ENCODE measurements around the gene PROM1. TPM values are rescaled to one million over a fixed set of nuclear protein-coding genes. Genes with fewer than 3 reads are reported as not detected.

Gene PROM1
- total RNA-seq, 5 donors from 2014 or later (not counting 1 experiment from before 2014, with no cell fraction given), result 0.38 to 2.0 (median 1.4) TPM

- H3K4me3 Mint-ChIP-seq, result no peak overlapping the region
- CTCF ChIA-PET, result interaction anchor here in 1 of 2 donors (0.6 kb wide), 1 partner anchor 9 kb away, joined by 4 read pairs; no protein-coding TSS in a partner anchor
- ATAC-seq (replicated peaks in 1 of 4) (no peak), DNase-seq (no peak)
- H3K9me3 ChIP-seq, result no peaks in the 10 kb centered on the region
- no peaks in the 10 kb centered on the region for H3K36me3 ChIP-seq (ENCODE audit: control insufficient read depth in 2 of 2, extremely low read depth in 1 of 2, insufficient read depth in 1 of 2, low read length in 1 of 2)
- no peak overlapping the region for H3K27ac Mint-ChIP-seq
- H3K27me3 ChIP-seq (replicated peaks in 1 of 2; ENCODE audit: control insufficient read depth in 2 of 2, extremely low read depth in 1 of 2, insufficient read depth in 2 of 2, low read length in 1 of 2), result peaks cover 0 to 6% of the 10 kb centered on the region in 2 experiments
- H3K27ac ChIP-seq (ENCODE audit: low read length), result no peak overlapping the region
- WGBS (ENCODE audit: insufficient coverage), result 63% methylated on average over 1 of the region's 10 CpGs
- no peaks in the 10 kb centered on the region for H3K4me1 Mint-ChIP-seq
- POLR2A ChIA-PET, result interaction anchor here in 1 of 2 donors (0.6 kb wide), 1 partner anchor 21 kb away, joined by 3 read pairs; no protein-coding TSS in a partner anchor
- no peaks in the 10 kb centered on the region for H3K4me1 ChIP-seq (ENCODE audit: control insufficient read depth in 1 of 2, extremely low read depth in 1 of 2, insufficient read depth in 2 of 2, low read length in 2 of 2)
- no peaks in the 10 kb centered on the region for H3K9me3 Mint-ChIP-seq
- no peaks in the 10 kb centered on the region for H3K36me3 Mint-ChIP-seq
- H3K4me3 ChIP-seq (ENCODE audit: control insufficient read depth in 1 of 2, extremely low read depth in 1 of 2, low read length in 1 of 2), result no peak overlapping the region
- H3K27me3 Mint-ChIP-seq, result peaks cover 0 to 32% of the 10 kb centered on the region in 2 donors
Observed at GRCh38 chr4:16023776-16024408, 59.9 kb downstream of the PROM1 start.

GRCh38 chr4:16021804-16022560 lies 61.8 kb downstream of the PROM1 start:
- CTCF ChIA-PET, result interaction anchor here in 1 of 2 donors (1.2 kb wide), 1 partner anchor 243 kb away, joined by 3 read pairs; no protein-coding TSS in a partner anchor
- Mint-ChIP-seq H3K4me1 (no peaks in the 10 kb centered on the region), H3K9me3 (no peaks in the 10 kb centered on the region), H3K27ac (no peak overlapping the region), H3K4me3 (no peak overlapping the region), H3K27me3 (peaks cover 7 to 28% of the 10 kb centered on the region in 2 donors), H3K36me3 (no peaks in the 10 kb centered on the region)
- H3K27me3 ChIP-seq (replicated peaks in 1 of 2; ENCODE audit: control insufficient read depth in 2 of 2, extremely low read depth in 1 of 2, insufficient read depth in 2 of 2, low read length in 1 of 2), result peaks cover 0 to 12% of the 10 kb centered on the region in 2 experiments
- no peak overlapping the region for H3K4me3 ChIP-seq (ENCODE audit: control insufficient read depth in 1 of 2, extremely low read depth in 1 of 2, low read length in 1 of 2)
- no peak for DNase-seq
- ATAC-seq (replicated peaks in 1 of 4), result no peak
- H3K4me1 ChIP-seq (ENCODE audit: control insufficient read depth in 1 of 2, extremely low read depth in 1 of 2, insufficient read depth in 2 of 2, low read length in 2 of 2), result no peaks in the 10 kb centered on the region
- POLR2A ChIA-PET, result interaction anchor here in 1 of 2 donors (0.7 kb wide), 1 partner anchor 20 kb away, joined by 3 read pairs; no protein-coding TSS in a partner anchor
- H3K36me3 ChIP-seq (ENCODE audit: control insufficient read depth in 2 of 2, extremely low read depth in 1 of 2, insufficient read depth in 1 of 2, low read length in 1 of 2), result no peaks in the 10 kb centered on the region
- 46% methylated on average over 4 of the region's 8 CpGs for WGBS (ENCODE audit: insufficient coverage)
- H3K9me3 ChIP-seq, result no peaks in the 10 kb centered on the region
- no peak overlapping the region for H3K27ac ChIP-seq (ENCODE audit: low read length)

GRCh38 chr4:16019649-16020048 lies 64.2 kb downstream of the PROM1 start:
- no peak for DNase-seq
- ChIA-PET CTCF (interaction anchor here (0.6 to 1.4 kb wide), 4 partner anchors 14 to 1321 kb away, joined by 3 to 4 read pairs (median 3); no protein-coding TSS in a partner anchor), POLR2A (no interaction called here)
- Histone ChIP-seq H3K4me3 (ENCODE audit: control insufficient read depth in 1 of 2, extremely low read depth in 1 of 2, low read length in 1 of 2) (no peak overlapping the region), H3K36me3 (ENCODE audit: control insufficient read depth in 2 of 2, extremely low read depth in 1 of 2, insufficient read depth in 1 of 2, low read length in 1 of 2) (no peaks in the 10 kb centered on the region), H3K27ac (ENCODE audit: low read length) (no peak overlapping the region), H3K27me3 (replicated peaks in 1 of 2; ENCODE audit: control insufficient read depth in 2 of 2, extremely low read depth in 1 of 2, insufficient read depth in 2 of 2, low read length in 1 of 2) (peaks cover 0 to 9% of the 10 kb centered on the region in 2 experiments), H3K4me1 (ENCODE audit: control insufficient read depth in 1 of 2, extremely low read depth in 1 of 2, insufficient read depth in 2 of 2, low read length in 2 of 2) (no peaks in the 10 kb centered on the region), H3K9me3 (no peaks in the 10 kb centered on the region)
- Mint-ChIP-seq H3K4me1 (no peaks in the 10 kb centered on the region), H3K36me3 (no peaks in the 10 kb centered on the region), H3K27me3 (peaks cover 7 to 24% of the 10 kb centered on the region in 2 donors), H3K27ac (no peak overlapping the region), H3K4me3 (no peak overlapping the region), H3K9me3 (no peaks in the 10 kb centered on the region)
- no CpG with 5 or more reads among the region's 3 CpGs for WGBS (ENCODE audit: insufficient coverage)
- ATAC-seq (replicated peaks in 1 of 4), result no peak

GRCh38 chr4:16018841-16019240 lies 65.0 kb downstream of the PROM1 start:
- H3K9me3 Mint-ChIP-seq, result no peaks in the 10 kb centered on the region
- no peaks in the 10 kb centered on the region for H3K36me3 Mint-ChIP-seq
- Histone ChIP-seq H3K9me3 (no peaks in the 10 kb centered on the region), H3K36me3 (ENCODE audit: control insufficient read depth in 2 of 2, extremely low read depth in 1 of 2, insufficient read depth in 1 of 2, low read length in 1 of 2) (no peaks in the 10 kb centered on the region), H3K4me3 (ENCODE audit: control insufficient read depth in 1 of 2, extremely low read depth in 1 of 2, low read length in 1 of 2) (no peak overlapping the region), H3K4me1 (ENCODE audit: control insufficient read depth in 1 of 2, extremely low read depth in 1 of 2, insufficient read depth in 2 of 2, low read length in 2 of 2) (no peaks in the 10 kb centered on the region), H3K27me3 (replicated peaks in 1 of 2; ENCODE audit: control insufficient read depth in 2 of 2, extremely low read depth in 1 of 2, insufficient read depth in 2 of 2, low read length in 1 of 2) (peaks cover 0 to 9% of the 10 kb centered on the region in 2 experiments), H3K27ac (ENCODE audit: low read length) (no peak overlapping the region)
- no peak overlapping the region for H3K27ac Mint-ChIP-seq
- ChIA-PET CTCF (interaction anchor here in 1 of 2 donors (0.6 to 0.9 kb wide), 2 partner anchors 143 to 213 kb away, joined by 3 read pairs; no protein-coding TSS in a partner anchor), POLR2A (no interaction called here)
- WGBS (ENCODE audit: insufficient coverage), result 80% methylated on average over 1 of the region's 4 CpGs
- ATAC-seq (replicated peaks in 1 of 4) (no peak), DNase-seq (no peak)
- peaks cover 7 to 21% of the 10 kb centered on the region in 2 donors for H3K27me3 Mint-ChIP-seq
- no peak overlapping the region for H3K4me3 Mint-ChIP-seq
- H3K4me1 Mint-ChIP-seq, result no peaks in the 10 kb centered on the region

- H3K4me3 Mint-ChIP-seq, result no peak overlapping the region
- H3K4me3 ChIP-seq (ENCODE audit: control insufficient read depth in 1 of 2, extremely low read depth in 1 of 2, low read length in 1 of 2), result no peak overlapping the region
- no peaks in the 10 kb centered on the region for H3K36me3 ChIP-seq (ENCODE audit: control insufficient read depth in 2 of 2, extremely low read depth in 1 of 2, insufficient read depth in 1 of 2, low read length in 1 of 2)
- H3K27me3 Mint-ChIP-seq, result peaks cover 7 to 15% of the 10 kb centered on the region in 2 donors
- ChIA-PET POLR2A (no interaction called here), CTCF (interaction anchor here in 1 of 2 donors (0.6 kb wide), 1 partner anchor 144 kb away, joined by 3 read pairs; no protein-coding TSS in a partner anchor)
- no peak for ATAC-seq (replicated peaks in 1 of 4)
- H3K27ac ChIP-seq (ENCODE audit: low read length), result no peak overlapping the region
- no peaks in the 10 kb centered on the region for H3K36me3 Mint-ChIP-seq
- no peaks in the 10 kb centered on the region for H3K4me1 Mint-ChIP-seq
- no peaks in the 10 kb centered on the region for H3K9me3 ChIP-seq
- H3K9me3 Mint-ChIP-seq, result no peaks in the 10 kb centered on the region
- H3K4me1 ChIP-seq (ENCODE audit: control insufficient read depth in 1 of 2, extremely low read depth in 1 of 2, insufficient read depth in 2 of 2, low read length in 2 of 2), result no peaks in the 10 kb centered on the region
- H3K27me3 ChIP-seq (replicated peaks in 1 of 2; ENCODE audit: control insufficient read depth in 2 of 2, extremely low read depth in 1 of 2, insufficient read depth in 2 of 2, low read length in 1 of 2), result peaks cover 0 to 9% of the 10 kb centered on the region in 2 experiments
- WGBS (ENCODE audit: insufficient coverage), result 80% methylated on average over 5 of the region's 8 CpGs
- DNase-seq, result no peak
- no peak overlapping the region for H3K27ac Mint-ChIP-seq
Observed at GRCh38 chr4:16018061-16018676, 65.7 kb downstream of the PROM1 start.

GRCh38 chr4:16016536-16016935 lies 67.3 kb downstream of the PROM1 start:
- DNase-seq (no peak), ATAC-seq (replicated peaks in 1 of 4) (no peak)
- Mint-ChIP-seq H3K27ac (no peak overlapping the region), H3K4me3 (no peak overlapping the region), H3K9me3 (no peaks in the 10 kb centered on the region), H3K4me1 (no peaks in the 10 kb centered on the region), H3K27me3 (peaks cover 7 to 16% of the 10 kb centered on the region in 2 donors), H3K36me3 (no peaks in the 10 kb centered on the region)
- Histone ChIP-seq H3K36me3 (ENCODE audit: control insufficient read depth in 2 of 2, extremely low read depth in 1 of 2, insufficient read depth in 1 of 2, low read length in 1 of 2) (no peaks in the 10 kb centered on the region), H3K4me3 (ENCODE audit: control insufficient read depth in 1 of 2, extremely low read depth in 1 of 2, low read length in 1 of 2) (no peak overlapping the region), H3K9me3 (no peaks in the 10 kb centered on the region), H3K27ac (ENCODE audit: low read length) (no peak overlapping the region), H3K4me1 (ENCODE audit: control insufficient read depth in 1 of 2, extremely low read depth in 1 of 2, insufficient read depth in 2 of 2, low read length in 2 of 2) (no peaks in the 10 kb centered on the region), H3K27me3 (replicated peaks in 1 of 2; ENCODE audit: control insufficient read depth in 2 of 2, extremely low read depth in 1 of 2, insufficient read depth in 2 of 2, low read length in 1 of 2) (peaks cover 0 to 8% of the 10 kb centered on the region in 2 experiments)
- ChIA-PET CTCF (no interaction called here), POLR2A (no interaction called here)
- no CpG with 5 or more reads among the region's 2 CpGs for WGBS (ENCODE audit: insufficient coverage)
